ENCODE measurements around the gene KCNQ1.

Gene KCNQ1

GRCh38 chr11:2707736-2708135, 262.9 kb downstream of the KCNQ1 start:
- FAIRE-seq, result no peak

DNA sequence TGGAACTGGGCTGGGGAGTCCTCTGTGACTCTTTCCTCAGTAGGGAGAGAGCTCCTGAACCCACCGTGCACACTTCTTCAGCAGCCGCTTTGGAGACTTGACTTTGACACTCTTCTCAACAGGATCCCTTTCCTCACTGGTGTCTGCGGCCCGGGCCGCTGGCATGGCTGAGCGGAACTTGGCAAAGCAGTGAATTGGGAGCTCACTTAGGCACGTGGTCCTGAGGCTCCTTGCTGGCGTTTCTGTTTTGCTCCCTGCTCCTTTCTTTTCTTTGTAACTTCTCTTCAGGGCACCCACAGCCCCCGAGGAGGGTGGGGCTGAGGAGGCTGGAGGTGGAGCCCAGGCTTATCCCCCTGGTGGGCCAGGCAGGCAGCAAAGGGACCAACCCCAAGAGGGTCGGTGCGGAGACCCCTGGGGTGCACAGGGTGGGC, 263.4 kb downstream of the KCNQ1 start:
- FAIRE-seq, result no peak

- no peak for FAIRE-seq
These were observed 264.0 kb downstream of the KCNQ1 start for GRCh38 chr11:2708757-2709281.

DNA sequence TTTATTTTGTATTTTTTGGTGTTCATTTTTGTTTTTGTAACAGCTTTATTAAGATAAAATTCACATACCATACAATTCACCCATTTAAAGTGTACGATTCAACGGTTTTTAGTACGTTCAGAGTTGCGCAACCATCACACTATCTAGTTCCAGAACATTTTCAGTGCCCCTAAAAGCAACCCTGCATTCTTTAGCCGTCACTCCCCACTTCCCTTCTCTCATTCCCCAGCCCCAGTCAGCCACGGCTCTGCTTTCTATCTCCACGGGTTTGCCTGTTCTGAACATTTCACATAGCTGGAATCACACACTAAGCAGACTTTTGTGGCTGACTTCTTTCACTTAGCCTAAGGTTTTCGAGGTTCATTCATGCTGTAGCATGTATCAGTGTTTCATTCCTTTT, 264.6 kb downstream of the KCNQ1 start:
- FAIRE-seq, result no peak

GRCh38 chr11:2711161-2711560, 266.4 kb downstream of the KCNQ1 start:
- FAIRE-seq, result no peak

DNA sequence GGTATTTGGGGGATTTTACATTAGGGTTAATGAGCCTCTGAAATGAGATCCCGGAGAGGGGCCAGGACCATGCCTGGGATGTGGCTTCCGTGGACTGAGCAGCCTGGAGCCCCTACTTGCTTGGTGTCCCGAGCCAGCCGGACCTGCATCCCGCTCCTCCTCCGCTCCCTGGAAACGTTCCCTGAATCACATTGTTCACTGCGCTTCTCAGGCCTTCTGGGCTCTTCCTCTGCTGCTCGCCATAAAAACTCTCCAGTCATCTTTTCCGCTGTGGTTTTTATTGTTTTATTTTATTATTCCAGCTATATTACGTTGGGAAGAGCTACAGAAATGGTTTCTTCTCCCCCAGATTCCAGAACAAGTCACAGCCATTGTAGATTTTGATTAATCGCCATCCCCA, 268.3 kb downstream of the KCNQ1 start:
- FAIRE-seq, result no peak

DNA sequence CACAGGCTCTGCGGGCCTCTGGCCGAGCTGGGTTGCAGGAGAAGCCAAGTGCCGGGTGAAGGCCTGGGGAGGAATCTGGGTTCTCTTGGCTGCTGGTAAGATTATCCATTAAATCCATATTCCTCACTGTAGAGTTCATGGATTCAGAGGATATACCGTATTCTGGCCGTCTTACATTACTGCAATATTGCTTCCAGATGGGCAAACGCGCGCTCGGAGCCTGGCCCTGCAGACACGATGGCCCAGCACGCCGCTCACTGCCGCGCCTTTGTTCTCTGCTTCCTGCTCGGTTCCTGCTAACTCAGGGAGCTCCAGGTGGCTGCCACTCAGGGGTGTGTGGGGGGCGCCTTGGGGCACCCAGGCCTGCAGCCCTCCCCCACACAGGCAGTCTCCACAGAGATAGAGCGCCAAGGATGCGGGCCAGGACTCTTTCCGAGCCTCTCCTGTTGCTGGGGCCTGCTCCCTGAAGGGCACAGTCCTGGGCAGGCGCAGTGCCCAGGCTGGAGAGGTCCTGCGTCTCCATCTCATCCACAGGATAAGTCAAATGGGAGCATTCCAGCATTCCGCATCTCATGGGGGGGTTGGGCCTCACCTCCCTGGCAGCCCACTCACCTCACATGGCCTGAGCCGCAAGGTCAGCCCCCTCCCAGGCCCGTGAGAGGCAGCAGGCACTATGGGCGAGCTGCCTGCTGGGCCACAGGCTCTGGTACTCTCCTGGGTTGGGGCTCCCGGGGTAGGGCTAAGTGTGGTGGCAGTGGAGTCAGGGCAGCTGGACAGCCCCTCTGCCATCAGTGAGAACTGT, 269.1 kb downstream of the KCNQ1 start:
- no peak for FAIRE-seq

DNA sequence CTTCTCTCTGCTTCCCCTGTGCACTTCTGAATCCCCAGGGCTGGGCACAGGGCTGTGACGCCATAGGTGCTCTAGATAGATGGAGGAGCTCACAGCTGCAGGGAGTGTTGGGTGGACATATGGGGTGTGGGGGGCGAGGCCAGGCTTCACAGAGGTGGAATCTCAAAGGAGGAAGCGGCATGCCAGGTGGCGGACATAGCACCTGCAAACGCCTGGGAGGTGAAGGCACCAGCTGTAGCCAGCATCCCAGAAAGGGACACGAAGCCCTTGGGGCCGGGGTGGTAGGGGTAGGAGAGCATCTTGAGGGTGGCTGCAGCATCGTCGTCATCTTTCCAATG, 269.6 kb downstream of the KCNQ1 start:
- FAIRE-seq, result no peak

GRCh38 chr11:2714871-2715270, 270.1 kb downstream of the KCNQ1 start:
- no peak for FAIRE-seq

- FAIRE-seq, result no peak
These were observed 271.0 kb downstream of the KCNQ1 start for GRCh38 chr11:2715716-2716350.

DNA sequence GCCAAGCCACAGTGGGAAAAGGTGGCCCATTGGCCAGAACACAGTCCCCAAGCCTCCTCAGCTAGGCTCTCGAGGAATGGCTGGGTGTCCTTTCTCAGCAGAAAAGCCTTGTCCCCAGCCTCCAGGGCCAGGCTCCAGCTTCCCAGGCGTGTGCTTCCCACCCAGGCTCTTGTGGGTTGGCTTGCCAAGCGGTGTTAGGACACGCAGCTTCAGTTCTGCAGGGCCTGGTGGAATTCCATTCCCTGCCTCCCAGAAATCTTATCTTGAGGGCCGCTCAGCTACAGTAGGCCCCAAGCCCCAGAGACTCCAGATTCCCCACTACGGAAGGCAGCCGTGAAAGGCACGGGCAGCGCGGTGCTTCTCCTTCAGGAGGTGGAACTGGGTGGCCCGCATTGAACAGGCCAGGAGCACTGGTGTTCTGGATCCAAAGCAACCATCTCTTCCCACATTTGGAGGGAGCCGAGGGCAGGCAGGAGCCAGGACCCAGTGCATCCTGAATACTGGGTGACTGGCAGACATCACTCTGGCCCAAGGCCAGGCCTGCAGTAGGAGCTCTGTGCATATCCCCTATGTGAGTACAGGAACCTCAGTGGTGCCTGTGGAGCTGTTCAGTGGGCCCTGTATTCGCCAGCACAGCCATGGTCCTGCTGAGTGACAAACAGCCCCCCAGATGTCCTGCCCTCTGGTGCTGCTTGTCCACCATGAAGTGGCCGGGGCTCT, 271.7 kb downstream of the KCNQ1 start:
- no peak for FAIRE-seq

DNA sequence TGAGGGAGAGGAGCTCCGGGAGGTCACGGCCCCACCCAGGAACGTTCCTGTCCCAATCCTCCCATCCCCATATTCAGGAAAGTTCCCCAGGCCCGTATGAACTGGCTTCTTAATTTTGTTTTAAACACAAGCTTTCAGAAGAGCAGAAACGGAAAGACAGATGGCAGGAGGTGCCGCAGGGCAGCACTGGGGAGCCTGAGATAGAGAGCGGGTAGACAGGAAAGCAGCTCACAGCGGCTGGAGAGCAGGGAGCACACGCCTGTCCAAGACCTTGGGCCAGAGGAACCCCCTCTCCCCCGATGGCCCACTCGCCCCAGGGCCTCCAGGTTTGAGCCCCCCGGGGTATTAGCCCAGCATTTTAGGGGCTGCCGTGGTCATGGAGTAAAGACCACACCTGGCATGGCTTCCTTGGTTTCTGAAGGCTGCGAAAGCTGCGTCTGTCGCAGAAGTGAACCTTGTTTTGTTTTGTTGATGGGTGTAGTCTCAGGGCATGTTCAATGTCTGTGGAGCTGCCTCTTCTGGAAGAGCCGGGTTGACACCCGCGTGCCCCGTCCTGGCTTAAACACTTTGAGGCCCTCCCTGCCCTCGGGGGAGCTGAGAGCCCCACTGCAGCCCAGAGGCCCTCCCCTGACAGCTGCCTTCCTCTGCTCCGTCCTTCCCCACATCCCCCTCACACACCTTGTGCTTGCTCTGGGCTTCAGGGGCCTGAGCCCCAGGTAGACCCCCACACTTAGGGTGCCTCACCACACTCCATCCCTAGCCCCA, 272.9 kb downstream of the KCNQ1 start:
- FAIRE-seq, result no peak

GRCh38 chr11:2718817-2719438, 274.1 kb downstream of the KCNQ1 start:
- FAIRE-seq, result no peak

DNA sequence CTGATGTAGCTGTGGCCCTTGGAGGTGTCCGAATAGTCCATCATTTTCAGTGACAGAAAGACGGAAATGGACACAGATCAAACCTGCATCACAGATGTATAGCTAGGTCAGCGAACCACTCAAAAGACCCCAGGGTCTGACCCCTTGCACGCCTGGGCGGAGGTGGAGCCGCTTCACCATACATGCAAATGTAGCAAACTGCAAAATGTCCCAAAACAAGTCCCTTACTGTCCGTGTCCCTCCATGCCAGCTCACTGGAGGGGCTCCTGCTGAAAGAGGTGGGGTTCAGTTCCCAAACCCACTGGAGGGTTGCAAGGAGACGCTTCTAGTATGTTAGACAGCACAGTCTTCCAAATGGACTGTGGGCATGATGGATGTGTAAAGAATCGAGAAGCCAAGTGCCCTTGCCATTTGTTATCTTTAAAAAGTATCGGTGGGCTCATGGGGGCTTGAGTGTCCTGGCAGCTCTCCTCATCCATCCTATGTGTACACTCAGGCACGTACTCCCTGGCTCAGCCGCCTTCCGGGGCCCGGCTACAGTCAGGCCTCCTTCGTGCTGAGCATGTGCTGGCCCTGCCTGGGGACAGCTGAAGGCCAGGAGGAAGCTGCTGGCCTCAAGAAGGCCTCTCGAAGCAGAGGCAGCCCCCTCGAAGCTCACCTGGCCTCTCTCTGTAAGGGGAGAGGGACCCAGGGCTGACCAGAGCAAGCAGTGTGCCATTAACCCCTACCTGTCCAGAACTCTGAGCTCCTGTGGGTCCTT, 275.2 kb downstream of the KCNQ1 start:
- FAIRE-seq, result no peak

DNA sequence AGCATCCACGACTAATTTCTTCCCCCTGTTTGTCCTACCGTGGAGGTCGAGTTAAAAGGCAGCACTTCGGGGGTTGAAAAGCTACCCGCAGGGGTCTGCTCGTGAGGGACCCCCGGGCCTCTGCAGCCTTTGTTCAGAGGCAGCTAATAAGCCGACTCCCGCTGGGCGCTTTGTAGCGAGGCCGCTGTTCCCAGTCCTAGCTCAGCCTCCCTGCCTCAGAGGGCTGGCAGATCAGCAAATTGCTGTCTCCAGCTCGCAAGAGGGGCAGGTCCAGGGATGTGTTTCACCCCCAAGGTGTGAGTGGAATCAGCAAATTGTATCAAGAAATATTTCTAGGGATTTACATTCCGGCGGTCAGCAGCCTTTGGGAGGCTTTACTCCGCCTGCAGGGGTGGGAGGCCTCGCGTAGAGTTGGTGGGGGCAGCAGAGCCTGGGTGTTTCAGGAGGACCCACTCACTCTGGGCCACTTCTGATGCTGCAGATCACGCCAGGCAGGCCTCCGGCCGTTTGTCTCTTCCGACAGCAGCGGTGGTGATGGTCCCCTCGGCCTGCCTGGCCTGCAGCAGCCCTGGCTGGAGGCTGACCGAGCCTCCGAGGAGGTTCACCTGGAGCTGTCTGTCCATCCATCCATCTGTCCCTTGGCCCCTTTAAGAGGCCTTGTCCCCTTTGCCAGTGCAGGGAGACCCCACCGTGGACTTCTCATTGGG, 276.6 kb downstream of the KCNQ1 start:
- FAIRE-seq, result no peak

- no peak for FAIRE-seq
These were observed 278.1 kb downstream of the KCNQ1 start for GRCh38 chr11:2722955-2723354.

DNA sequence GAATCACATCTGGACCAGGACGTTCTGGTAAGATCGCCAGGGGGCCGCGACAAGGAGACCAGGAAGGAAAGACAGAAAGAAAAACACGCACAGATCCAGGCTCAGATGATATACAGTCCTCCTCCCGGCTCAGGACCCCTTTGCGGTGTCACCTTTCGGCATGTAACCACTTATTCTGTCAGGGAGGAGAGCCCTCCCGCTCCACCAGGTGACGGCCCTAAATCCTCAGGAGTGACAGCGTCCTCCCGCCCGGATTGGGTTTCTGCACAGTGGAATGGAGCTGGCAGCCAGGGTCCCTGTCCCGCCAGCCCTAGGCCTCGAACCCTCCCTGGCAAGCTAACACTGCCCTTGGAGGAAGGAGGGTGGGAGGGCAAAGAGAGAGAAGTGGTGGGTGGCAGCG, 279.3 kb downstream of the KCNQ1 start:
- FAIRE-seq, result no peak

GRCh38 chr11:2724653-2725367, 280.0 kb downstream of the KCNQ1 start:
- FAIRE-seq, result no peak

GRCh38 chr11:2725368-2726300, 280.8 kb downstream of the KCNQ1 start:
- FAIRE-seq, result no peak

Data from G401.6 (cell line).